Activated CD4-positive, alpha-beta memory T cell treated with anti-CD3 and anti-CD28 coated beads, Interleukin-2, amount 10 ng/mL, durations not matched to agents 7 days and 5 days (primary cell): Measurements from ENCODE around the gene CD7. TPM values are rescaled to one million over a fixed set of nuclear protein-coding genes. Genes with fewer than 3 reads are reported as not detected.
A peak's percentile ranks its signal among the peaks of the same experiment; 100 is the strongest.

Experiments used
- CTCF ChIA-PET: fragments of 350-600 bp; sonication (Branson Sonifier 250); formaldehyde crosslinking; loops from one replicate; lab custom pipeline; 2021; ENCODE audit warnings: antibody characterized with exemption, inconsistent platforms; lab: Charles Lee
- POLR2A ChIA-PET: fragments of 350-600 bp; sonication (Branson Sonifier 250); formaldehyde crosslinking; loops from one replicate; lab custom pipeline; 2021; ENCODE audit warnings: antibody characterized with exemption; lab: Charles Lee
- DNase-seq: peaks from one replicate; pipeline ENCODE4 v3.0.0-alpha.2; 2020
- H3K27ac Mint-ChIP-seq: one replicate; pipeline ENCODE4 v1.8.0; 2021; ENCODE audit warnings: mild to moderate bottlenecking, mixed read lengths
- H3K27me3 Mint-ChIP-seq: one replicate; pipeline ENCODE4 v1.8.0; 2021; ENCODE audit warnings: mixed read lengths
- H3K36me3 Mint-ChIP-seq: one replicate; pipeline ENCODE4 v1.8.0; 2021; ENCODE audit warnings: low read depth, mixed read lengths
- H3K4me1 Mint-ChIP-seq: one replicate; pipeline ENCODE4 v1.8.0; 2021; ENCODE audit warnings: mixed read lengths
- H3K4me3 Mint-ChIP-seq: one replicate; pipeline ENCODE4 v1.8.0; 2021; ENCODE audit warnings: mild to moderate bottlenecking, mixed read lengths
- H3K9me3 Mint-ChIP-seq: one replicate; pipeline ENCODE4 v1.8.0; 2021; ENCODE audit warnings: mixed read lengths
- total RNA-seq, 2 experiments: library from RNA; stranded (reverse); gene quantifications; one replicate each; pipeline ENCODE4 v1.2.3, GENCODE V29; 2021

The CD7 gene
- total RNA-seq, 2 experiments from 2014 or later, result 138 to 140 TPM

DNA sequence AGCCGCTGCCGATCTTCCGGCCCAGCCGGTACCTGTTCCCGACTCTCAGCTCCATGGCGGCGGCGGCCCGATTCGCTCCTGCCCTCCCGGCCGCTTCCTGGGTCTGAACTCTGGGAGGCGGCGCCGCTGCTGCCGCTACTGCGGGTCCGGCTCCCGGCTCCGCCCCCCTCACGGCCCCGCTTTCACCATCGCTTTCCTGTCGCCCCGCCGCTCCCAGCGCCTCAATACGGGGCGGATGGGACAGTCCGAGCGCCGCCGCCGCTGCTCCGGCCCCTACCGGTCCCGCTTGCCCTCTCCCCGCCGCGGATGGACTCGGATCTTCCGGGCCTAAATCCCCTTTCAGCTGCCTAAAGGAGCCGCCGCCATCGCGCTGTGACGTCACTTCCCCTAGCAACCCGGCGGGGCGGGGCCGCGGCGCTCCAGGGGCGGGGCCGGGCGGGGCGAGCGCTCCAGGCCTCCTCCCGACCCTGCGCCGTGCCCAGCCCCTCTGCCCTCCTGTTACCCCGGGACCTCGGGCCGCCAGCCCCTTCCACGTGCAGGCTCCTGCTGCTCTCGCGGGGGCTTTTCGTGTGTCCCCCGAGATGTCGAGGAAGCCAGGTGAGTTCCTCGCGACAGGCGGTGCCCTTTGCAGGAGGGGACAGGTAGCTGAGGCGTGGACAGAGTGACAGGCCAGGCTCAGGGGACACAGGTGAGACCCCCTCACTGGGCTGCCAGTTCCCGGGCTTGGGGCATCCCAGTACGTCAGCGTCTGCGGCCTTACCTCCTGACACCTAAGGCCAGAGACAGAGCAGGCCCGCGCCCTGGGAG lies 43.9 kb downstream of the CD7 start, which contains the start of gene CSNK1D:
Gene CSNK1D, minus strand, starts transcription at position 374 of the 807 bp plus-strand sequence. Its CDS starts 319 bp downstream, at position 55.
- Mint-ChIP-seq H3K36me3 (peaks cover 37% of the 10 kb centered on the region), H3K4me3 (peak within 1 kb of the TSS; percentile 97), H3K27ac (peak within 1 kb of the TSS; percentile 93), H3K27me3 (peaks cover 2% of the 10 kb centered on the region), H3K9me3 (no peaks in the 10 kb centered on the region), H3K4me1 (peaks cover 41% of the 10 kb centered on the region)
- peak; percentile 94 for DNase-seq
- ChIA-PET POLR2A (interaction anchor here (0.7 to 5.3 kb wide), 17 partner anchors 9 to 208 kb away, joined by 3 to 49 read pairs (median 4); partner anchors contain the start of genes CD7, DUS1L, NARF and OGFOD3), CTCF (interaction anchor here (1.2 kb wide), 1 partner anchor 20 kb away, joined by 4 read pairs; no protein-coding TSS in a partner anchor)

DNA sequence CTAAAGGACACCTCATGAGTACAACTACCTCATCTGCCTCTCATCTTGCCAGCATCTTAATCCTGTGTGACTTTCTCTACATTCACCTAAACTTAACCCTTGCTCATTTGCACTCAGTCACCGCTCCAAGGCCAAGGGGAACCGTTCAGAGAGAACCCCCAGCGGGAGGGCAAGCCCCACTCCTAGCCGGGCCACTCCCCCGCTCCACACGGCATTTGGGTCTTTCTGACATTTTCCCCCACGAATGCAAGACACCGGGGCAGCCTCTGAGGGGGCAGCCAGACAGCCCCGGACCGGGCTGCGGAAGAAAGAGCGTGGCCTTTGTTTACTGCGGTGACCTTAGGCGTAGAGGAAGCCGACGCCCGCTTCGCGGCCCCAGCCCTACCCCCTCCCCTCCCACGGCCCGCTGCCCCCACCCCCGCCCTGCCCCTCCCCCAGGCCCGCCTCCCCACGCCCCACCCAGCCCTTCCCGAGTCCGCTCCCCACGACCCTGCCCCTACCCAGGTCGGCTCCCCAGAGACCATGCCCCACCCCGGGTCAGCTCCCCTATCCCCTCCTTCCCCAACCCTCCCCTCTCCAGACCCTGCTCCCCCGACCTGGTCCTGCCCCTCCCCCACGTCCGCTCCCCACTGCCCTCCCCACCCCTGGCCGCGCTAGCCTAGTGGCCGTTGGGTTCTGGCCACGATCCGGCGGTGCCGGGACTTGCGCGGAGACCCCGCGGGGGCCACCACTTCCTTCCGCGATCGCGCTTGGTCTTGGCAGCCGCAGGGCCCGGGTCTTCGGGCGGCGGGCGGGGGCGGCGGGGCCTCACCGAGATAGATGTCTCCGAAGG lies 44.7 kb downstream of the CD7 start:
- CTCF ChIA-PET, result interaction anchor here (1.2 kb wide), 1 partner anchor 20 kb away, joined by 4 read pairs; no protein-coding TSS in a partner anchor

GRCh38 chr17:82271401-82271800 lies 46.0 kb downstream of the CD7 start:
- POLR2A ChIA-PET, result interaction anchor here (0.6 kb wide), 1 partner anchor 38 kb away, joined by 3 read pairs; no protein-coding TSS in a partner anchor
- CTCF ChIA-PET, result no interaction called here
- H3K27me3 Mint-ChIP-seq, result no peaks in the 10 kb centered on the region
- DNase-seq, result no peak
- H3K4me1 Mint-ChIP-seq, result peaks cover 59% of the 10 kb centered on the region
- H3K36me3 Mint-ChIP-seq, result peaks cover 46% of the 10 kb centered on the region
- peak overlapping the region; percentile 97 for H3K4me3 Mint-ChIP-seq
- H3K27ac Mint-ChIP-seq, result peak overlapping the region; percentile 80
- no peaks in the 10 kb centered on the region for H3K9me3 Mint-ChIP-seq

More for the DNA sequence above, 44.7 kb downstream of the CD7 start:
- H3K4me1 Mint-ChIP-seq, result peaks cover 49% of the 10 kb centered on the region
- H3K36me3 Mint-ChIP-seq, result peaks cover 37% of the 10 kb centered on the region
- H3K27me3 Mint-ChIP-seq, result peaks cover 2% of the 10 kb centered on the region
- H3K27ac Mint-ChIP-seq, result peak overlapping the region; percentile 93
- peak overlapping the region; percentile 97 for H3K4me3 Mint-ChIP-seq
- POLR2A ChIA-PET, result interaction anchor here (1.0 to 5.3 kb wide), 12 partner anchors 10 to 185 kb away, joined by 3 to 49 read pairs (median 5); partner anchors contain the start of genes CD7, NARF, OGFOD3 and SECTM1
- H3K9me3 Mint-ChIP-seq, result no peaks in the 10 kb centered on the region
- DNase-seq, result peak; percentile 47

DNA sequence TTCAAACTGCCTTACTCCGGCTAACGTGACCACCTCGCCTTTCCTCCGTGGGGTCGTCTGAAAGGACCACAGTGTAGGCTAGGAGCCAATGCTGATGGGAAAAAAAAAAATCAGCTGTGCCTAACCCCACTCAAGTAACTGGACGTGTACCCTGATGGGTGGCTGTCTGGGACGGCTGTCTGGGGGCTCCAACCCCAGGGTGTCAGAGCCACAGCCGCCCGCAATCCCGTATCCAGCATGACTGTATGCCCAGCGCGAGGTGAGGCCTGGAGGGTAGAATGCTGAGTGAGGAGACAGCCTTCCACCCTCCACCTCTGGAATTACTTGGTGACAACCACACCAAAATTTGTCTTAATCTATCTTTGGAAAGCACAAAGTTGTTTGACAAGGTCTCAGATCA lies 46.8 kb downstream of the CD7 start:
- peaks cover 64% of the 10 kb centered on the region for H3K4me1 Mint-ChIP-seq
- no peak for DNase-seq
- H3K4me3 Mint-ChIP-seq, result no peak overlapping the region
- peak overlapping the region; percentile 26 for H3K27ac Mint-ChIP-seq
- peaks cover 54% of the 10 kb centered on the region for H3K36me3 Mint-ChIP-seq
- H3K9me3 Mint-ChIP-seq, result no peaks in the 10 kb centered on the region
- ChIA-PET POLR2A (interaction anchor here (1.2 to 1.8 kb wide), 2 partner anchors 27 to 47 kb away, joined by 3 to 9 read pairs; partner anchors contain the start of gene CD7), CTCF (no interaction called here)
- H3K27me3 Mint-ChIP-seq, result no peaks in the 10 kb centered on the region

GRCh38 chr17:82269882-82270500 lies 47.4 kb downstream of the CD7 start:
- Mint-ChIP-seq H3K27me3 (no peaks in the 10 kb centered on the region), H3K4me3 (no peak overlapping the region), H3K36me3 (peaks cover 60% of the 10 kb centered on the region), H3K27ac (peak overlapping the region; percentile 52), H3K9me3 (no peaks in the 10 kb centered on the region), H3K4me1 (peaks cover 64% of the 10 kb centered on the region)
- CTCF ChIA-PET, result interaction anchor here (1.5 kb wide), 1 partner anchor 28 kb away, joined by 3 read pairs; no protein-coding TSS in a partner anchor
- no peak for DNase-seq
- POLR2A ChIA-PET, result interaction anchor here (1.2 to 1.8 kb wide), 2 partner anchors 28 to 47 kb away, joined by 3 to 9 read pairs; partner anchors contain the start of gene CD7

GRCh38 chr17:82269138-82269881 lies 48.1 kb downstream of the CD7 start:
- no peak overlapping the region for H3K4me3 Mint-ChIP-seq
- ChIA-PET CTCF (interaction anchor here (1.5 kb wide), 1 partner anchor 29 kb away, joined by 3 read pairs; no protein-coding TSS in a partner anchor), POLR2A (interaction anchor here (0.6 to 1.8 kb wide), 4 partner anchors 26 to 253 kb away, joined by 3 to 9 read pairs (median 3); partner anchors contain the start of gene CD7)
- H3K4me1 Mint-ChIP-seq, result peaks cover 63% of the 10 kb centered on the region
- no peaks in the 10 kb centered on the region for H3K27me3 Mint-ChIP-seq
- no peak for DNase-seq
- H3K36me3 Mint-ChIP-seq, result peaks cover 67% of the 10 kb centered on the region
- no peak overlapping the region for H3K27ac Mint-ChIP-seq
- H3K9me3 Mint-ChIP-seq, result no peaks in the 10 kb centered on the region

- H3K27ac Mint-ChIP-seq, result peak overlapping the region; percentile 40
- H3K4me3 Mint-ChIP-seq, result no peak overlapping the region
- no peaks in the 10 kb centered on the region for H3K27me3 Mint-ChIP-seq
- no peaks in the 10 kb centered on the region for H3K9me3 Mint-ChIP-seq
- peaks cover 82% of the 10 kb centered on the region for H3K36me3 Mint-ChIP-seq
- ChIA-PET CTCF (no interaction called here), POLR2A (interaction anchor here (1.0 to 1.3 kb wide), 4 partner anchors 25 to 33 kb away, joined by 3 to 5 read pairs (median 4); no protein-coding TSS in a partner anchor)
- peak; percentile 45 for DNase-seq
- H3K4me1 Mint-ChIP-seq, result peaks cover 63% of the 10 kb centered on the region
Measured at GRCh38 chr17:82267575-82268379, 49.6 kb downstream of the CD7 start.

DNA sequence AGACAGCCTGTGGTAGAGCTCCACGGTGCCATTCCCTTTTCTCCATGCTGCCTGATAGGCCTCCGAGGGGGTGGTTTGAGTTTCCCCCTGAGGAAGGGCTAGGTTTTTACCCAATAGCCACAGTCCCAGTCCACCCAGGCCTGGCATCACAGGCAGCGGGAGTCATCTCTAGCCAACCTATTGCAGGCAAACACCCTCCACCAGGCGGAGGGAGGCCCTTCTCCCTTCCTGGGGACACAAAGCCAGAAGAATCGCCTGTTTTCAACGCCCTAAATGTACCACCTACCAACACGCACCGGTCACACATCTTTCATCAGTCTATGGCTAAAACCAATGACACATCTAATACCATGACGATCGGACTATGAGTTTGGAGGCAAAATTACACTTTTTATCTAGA lies 51.3 kb downstream of the CD7 start:
- ChIA-PET CTCF (no interaction called here), POLR2A (no interaction called here)
- H3K4me3 Mint-ChIP-seq, result no peak overlapping the region
- no peaks in the 10 kb centered on the region for H3K9me3 Mint-ChIP-seq
- peaks cover 49% of the 10 kb centered on the region for H3K4me1 Mint-ChIP-seq
- peaks cover 83% of the 10 kb centered on the region for H3K36me3 Mint-ChIP-seq
- no peak overlapping the region for H3K27ac Mint-ChIP-seq
- no peaks in the 10 kb centered on the region for H3K27me3 Mint-ChIP-seq
- no peak for DNase-seq

Other genes with a start within 250 kb of the CD7 start
- 100 to 1,000 TPM; 181 to 191 TPM for gene FASN, start 219.4 kb downstream of the CD7 start, total RNA-seq
- gene CCDC57, start 104.8 kb downstream of the CD7 start, total RNA-seq, result 10 to 100 TPM; 49.8 to 54.9 TPM
- gene SLC16A3, start 88.6 kb downstream of the CD7 start, total RNA-seq, result 100 to 1,000 TPM; 206 to 210 TPM
- gene CSNK1D, start 43.9 kb downstream of the CD7 start, total RNA-seq, result 100 to 1,000 TPM; 116 TPM
- gene SECTM1, start 16.2 kb upstream of the CD7 start, total RNA-seq, result 10 to 100 TPM; 18.3 to 18.5 TPM
- not detected for gene TEX19, start 41.6 kb upstream of the CD7 start, total RNA-seq
- gene UTS2R, start 54.2 kb upstream of the CD7 start, total RNA-seq, result not detected
- 10 to 100 TPM; 58.3 to 60.6 TPM for gene HEXD, start 100.7 kb upstream of the CD7 start, total RNA-seq
- 10 to 100 TPM; 26.7 to 29.4 TPM for gene OGFOD3, start 101.0 kb upstream of the CD7 start, total RNA-seq
- 100 to 1,000 TPM; 308 to 313 TPM for gene CYBC1, start 133.1 kb upstream of the CD7 start, total RNA-seq
- 100 to 1,000 TPM; 150 to 153 TPM for gene NARF, start 141.1 kb upstream of the CD7 start, total RNA-seq
- 10 to 100 TPM; 53.3 to 68.2 TPM for gene FOXK2, start 202.1 kb upstream of the CD7 start, total RNA-seq